PC-9 (cell line): Measurements from ENCODE around the gene FOXP1. TPM values are rescaled to one million over a fixed set of nuclear protein-coding genes. Genes with fewer than 3 reads are reported as not detected.

Experiments
- BruUV-seq: library from RNA; stranded (reverse); fragments of 400-500 nt; replicated peaks from 2 replicates; lab custom pipeline; 2021; lab: Mats Ljungman, UMichigan
- CTCF ChIA-PET: fragments of 300-600 bp; sonication (Branson Sonifier 250); formaldehyde crosslinking; loops from one replicate; lab custom pipeline; 2022; ENCODE audit warnings: antibody characterized with exemption; lab: Charles Lee
- POLR2A ChIA-PET: fragments of 300-600 bp; sonication (Branson Sonifier 250); formaldehyde crosslinking; loops from one replicate; lab custom pipeline; 2022; ENCODE audit warnings: antibody characterized with exemption; ENCODE audit not compliant: unreplicated experiment; lab: Charles Lee
- DNase-seq, 2 experiments: peaks; one replicate each; pipeline versions ENCODE4 v3.0.0 to v3.0.0-alpha.2; 2015 to 2022; ENCODE audit warnings: mixed read lengths in 1 of 2
- H2AFZ ChIP-seq: fragments of 200-600 bp; sonication (generic); 2 replicates; pipeline ENCODE4 v1.8.1; 2017; ENCODE audit warnings: antibody characterized with exemption
- H3F3A ChIP-seq: fragments of 200-600 bp; sonication (generic); 2 replicates; pipeline ENCODE4 v1.8.1; 2017; ENCODE audit warnings: antibody characterized with exemption, mild to moderate bottlenecking, low read depth; ENCODE audit not compliant: insufficient read depth
- H3K27ac ChIP-seq: fragments of 200-600 bp; sonication (generic); 2 replicates; pipeline ENCODE4 v1.6.1; 2016; ENCODE audit warnings: mixed run types
- H3K27me3 ChIP-seq: fragments of 200-600 bp; sonication (generic); 2 replicates; pipeline ENCODE4 v1.6.1; 2016; ENCODE audit warnings: low read depth, mixed run types; ENCODE audit not compliant: insufficient read depth
- H3K36me3 ChIP-seq: fragments of 200-600 bp; sonication (generic); 2 replicates; pipeline ENCODE4 v1.6.1; 2016; ENCODE audit warnings: low read depth, mixed run types
- H3K4me1 ChIP-seq: fragments of 200-600 bp; sonication (generic); replicated peaks from 2 replicates; pipeline ENCODE4 v1.6.1; 2016; ENCODE audit warnings: mixed run types; ENCODE audit not compliant: insufficient read depth
- H3K4me2 ChIP-seq: fragments of 200-600 bp; sonication (generic); 2 replicates; pipeline ENCODE4 v1.6.1; 2017; ENCODE audit warnings: mixed run types
- H3K4me3 ChIP-seq: fragments of 200-600 bp; sonication (generic); 2 replicates; pipeline ENCODE4 v1.6.1; 2016; ENCODE audit warnings: mixed run types
- H3K79me2 ChIP-seq: fragments of 200-600 bp; sonication (generic); 2 replicates; pipeline ENCODE4 v1.6.1; 2017; ENCODE audit warnings: low read depth, mixed run types
- H3K9me2 ChIP-seq: fragments of 200-600 bp; sonication (generic); 2 replicates; pipeline ENCODE4 v1.8.1; 2017; ENCODE audit warnings: mild to moderate bottlenecking; ENCODE audit not compliant: insufficient read depth
- H3K9me3 ChIP-seq: fragments of 200-600 bp; sonication (generic); 2 replicates; pipeline ENCODE4 v1.8.1; 2016; ENCODE audit warnings: low read depth; ENCODE audit not compliant: insufficient read depth
- H4K20me1 ChIP-seq: fragments of 200-600 bp; sonication (generic); 2 replicates; pipeline ENCODE4 v1.8.1; 2017; ENCODE audit not compliant: insufficient read depth
- CTCF ChIP-seq: fragments of 200-600 bp; sonication (generic); conservative IDR thresholded peaks from 2 replicates; pipeline ENCODE4 v1.6.1; 2017; ENCODE audit warnings: mixed run types, antibody characterized with exemption, mild to moderate bottlenecking, moderate library complexity
- EZH2 ChIP-seq: fragments of 200-600 bp; sonication (generic); IDR thresholded peaks from 2 replicates; pipeline ENCODE4 v1.8.0; 2017; ENCODE audit warnings: antibody characterized with exemption, low read depth
- intact Hi-C: fragments of 100-400 bp; cut with micrococcal nuclease; formaldehyde crosslinking; loops from one replicate; pipeline ENCODE4 v1.10.0; 2022; ENCODE audit not compliant: unreplicated experiment
- total RNA-seq: library from RNA; stranded (reverse); gene quantifications from 2 replicates; pipeline ENCODE4 v1.2.3, GENCODE V29; 2021

The FOXP1 gene
- total RNA-seq, 1 experiment from 2014 or later, result 33.3 TPM

- no peaks in the 10 kb centered on the region for H3K9me3 ChIP-seq
- intact Hi-C loops, result no loop called here
- no peaks in the 10 kb centered on the region for H3K27me3 ChIP-seq
- no peaks in the 10 kb centered on the region for H3K36me3 ChIP-seq
- no peak overlapping the region for H3K4me3 ChIP-seq
- ChIA-PET POLR2A (no interaction called here), CTCF (no interaction called here)
- H3K4me2 ChIP-seq, result no peak overlapping the region
- H3K79me2 ChIP-seq, result no peaks in the 10 kb centered on the region
- H3K9me2 ChIP-seq, result no peaks in the 10 kb centered on the region
- no peaks in the 10 kb centered on the region for H3K4me1 ChIP-seq
- no peak for DNase-seq
- H4K20me1 ChIP-seq, result no peaks in the 10 kb centered on the region
- H3F3A ChIP-seq, result no peaks in the 10 kb centered on the region
- H2AFZ ChIP-seq, result no peak overlapping the region
- no peak overlapping the region for H3K27ac ChIP-seq
- BruUV-seq, result no TSS peak
- TF ChIP-seq CTCF, result no peak
- no peak for TF ChIP-seq EZH2
Measured at GRCh38 chr3:71125738-71126137, 457.8 kb downstream of the FOXP1 start.

DNA sequence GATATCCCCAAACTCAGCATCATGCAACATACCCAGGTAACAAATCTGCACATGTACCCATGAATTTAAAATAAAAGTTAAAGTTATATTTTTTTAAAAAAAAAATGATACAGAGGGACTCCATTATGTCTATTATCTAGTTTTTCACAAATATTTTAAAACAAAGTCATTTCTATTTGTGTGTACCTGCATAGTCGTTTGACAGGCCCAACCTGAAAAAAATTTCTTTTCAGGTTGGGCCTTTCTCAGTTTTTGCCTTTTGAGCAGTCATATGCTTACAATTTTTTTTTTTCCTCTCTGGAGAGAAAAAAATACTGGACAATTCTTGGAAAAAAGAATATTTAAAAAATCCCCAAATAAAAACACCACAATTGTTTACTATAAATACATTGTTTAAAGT is 459.5 kb downstream of the FOXP1 start:
- Histone ChIP-seq H3K79me2 (no peaks in the 10 kb centered on the region), H3K27me3 (no peaks in the 10 kb centered on the region), H3K9me2 (no peaks in the 10 kb centered on the region), H3K4me1 (no peaks in the 10 kb centered on the region), H2AFZ (no peak overlapping the region), H3K36me3 (no peaks in the 10 kb centered on the region), H4K20me1 (no peaks in the 10 kb centered on the region), H3K27ac (no peak overlapping the region), H3K4me3 (no peak overlapping the region), H3K9me3 (no peaks in the 10 kb centered on the region), H3K4me2 (no peak overlapping the region), H3F3A (no peaks in the 10 kb centered on the region)
- no peak for DNase-seq
- intact Hi-C loops, result no loop called here
- no TSS peak for BruUV-seq
- ChIA-PET CTCF (no interaction called here), POLR2A (no interaction called here)
- TF ChIP-seq EZH2 (no peak), CTCF (no peak)

GRCh38 chr3:71122641-71123040 is 460.9 kb downstream of the FOXP1 start:
- H3K4me3 ChIP-seq, result no peak overlapping the region
- H3K79me2 ChIP-seq, result no peaks in the 10 kb centered on the region
- no peak overlapping the region for H3K4me2 ChIP-seq
- intact Hi-C loops, result no loop called here
- no peaks in the 10 kb centered on the region for H3K9me2 ChIP-seq
- no TSS peak for BruUV-seq
- no peaks in the 10 kb centered on the region for H3K9me3 ChIP-seq
- no peaks in the 10 kb centered on the region for H3K36me3 ChIP-seq
- H3K27me3 ChIP-seq, result no peaks in the 10 kb centered on the region
- H3F3A ChIP-seq, result no peaks in the 10 kb centered on the region
- no peak overlapping the region for H3K27ac ChIP-seq
- TF ChIP-seq CTCF (no peak), EZH2 (no peak)
- no peak for DNase-seq
- ChIA-PET CTCF (no interaction called here), POLR2A (no interaction called here)
- H4K20me1 ChIP-seq, result no peaks in the 10 kb centered on the region
- H2AFZ ChIP-seq, result no peak overlapping the region
- no peaks in the 10 kb centered on the region for H3K4me1 ChIP-seq
